Activated naive CD4-positive, alpha-beta T cell treated with anti-CD3 and anti-CD28 coated beads, Interleukin-2, amount 50 U/mL, for 24 hours (primary cell): ENCODE results near the gene KLHL3.

Experiments
- H3K27ac Mint-ChIP-seq: one replicate; pipeline ENCODE4 v1.8.0; 2021; ENCODE audit warnings: mild to moderate bottlenecking, mixed read lengths
- H3K27me3 Mint-ChIP-seq: one replicate; pipeline ENCODE4 v1.8.0; 2021; ENCODE audit warnings: mixed read lengths
- H3K36me3 Mint-ChIP-seq: one replicate; pipeline ENCODE4 v1.8.0; 2021; ENCODE audit warnings: mixed read lengths
- H3K4me1 Mint-ChIP-seq: one replicate; pipeline ENCODE4 v1.8.0; 2021; ENCODE audit warnings: mixed read lengths
- H3K4me3 Mint-ChIP-seq: one replicate; pipeline ENCODE4 v1.8.0; 2021; ENCODE audit warnings: mild to moderate bottlenecking, mixed read lengths
- H3K9me3 Mint-ChIP-seq: one replicate; pipeline ENCODE4 v1.8.0; 2021; ENCODE audit warnings: mixed read lengths

Gene KLHL3

DNA sequence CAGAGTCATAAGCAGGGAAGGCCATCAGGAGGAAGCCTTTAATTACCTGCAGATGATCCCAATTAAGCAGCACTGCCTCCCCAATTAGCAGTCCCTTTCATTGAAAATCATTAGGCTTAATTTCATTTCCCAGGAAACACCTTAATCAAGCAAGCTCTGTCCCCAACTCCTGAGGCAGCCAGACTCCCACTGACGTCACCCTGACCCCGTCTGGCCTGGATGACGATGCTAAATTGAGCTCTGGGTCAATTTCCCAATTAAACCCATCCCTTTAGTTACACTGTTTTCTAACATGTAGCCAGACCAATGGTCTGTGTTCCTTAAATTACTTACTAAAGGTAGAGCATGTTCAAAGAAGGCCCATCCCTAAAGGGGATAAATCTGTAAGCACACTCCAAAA, 152.8 kb downstream of the KLHL3 start:
- Mint-ChIP-seq H3K27me3 (peaks cover 7% of the 10 kb centered on the region), H3K4me1 (no peaks in the 10 kb centered on the region), H3K36me3 (no peaks in the 10 kb centered on the region), H3K4me3 (no peak overlapping the region), H3K9me3 (no peaks in the 10 kb centered on the region), H3K27ac (no peak overlapping the region)

DNA sequence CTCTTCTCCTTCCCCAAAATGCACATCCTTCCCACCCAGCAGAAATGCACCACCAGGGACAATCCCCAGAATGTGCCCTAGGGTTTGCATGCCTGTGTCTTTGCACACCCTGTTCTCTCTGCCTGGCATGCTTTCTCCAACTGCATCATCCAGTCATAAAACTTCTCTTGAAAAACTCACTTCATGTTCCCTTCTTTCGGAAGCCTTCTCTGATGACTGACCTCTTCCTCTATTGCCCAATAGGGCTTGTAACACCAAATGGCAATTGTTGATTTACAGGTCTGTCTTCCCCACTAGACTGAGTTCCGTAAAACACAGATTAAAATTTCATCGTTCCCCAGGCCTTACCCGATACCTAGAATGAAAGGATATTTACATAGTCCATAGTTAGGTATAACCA, 153.7 kb downstream of the KLHL3 start:
- Mint-ChIP-seq H3K9me3 (no peaks in the 10 kb centered on the region), H3K36me3 (no peaks in the 10 kb centered on the region), H3K27ac (no peak overlapping the region), H3K4me1 (no peaks in the 10 kb centered on the region), H3K27me3 (peaks cover 3% of the 10 kb centered on the region), H3K4me3 (no peak overlapping the region)

DNA sequence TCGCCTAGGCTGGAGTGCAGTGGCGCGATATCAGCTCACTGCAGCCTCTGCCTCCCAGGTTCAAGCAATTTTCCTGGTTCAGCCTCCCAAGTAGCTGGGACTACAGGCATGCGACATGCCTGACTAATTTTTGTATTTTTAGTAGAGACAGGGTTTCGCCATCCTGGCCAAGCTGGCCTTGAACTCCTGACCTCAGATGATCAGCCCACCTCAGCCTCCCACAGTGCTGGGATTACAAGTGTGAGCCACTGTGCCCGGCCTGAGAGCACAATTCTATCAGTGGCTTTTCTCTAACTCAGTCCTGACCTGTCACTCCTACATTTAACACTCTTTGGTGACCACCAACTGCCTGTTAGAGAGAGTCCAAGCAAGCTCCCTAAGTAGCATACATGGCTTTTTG, 154.1 kb downstream of the KLHL3 start:
- no peaks in the 10 kb centered on the region for H3K4me1 Mint-ChIP-seq
- H3K36me3 Mint-ChIP-seq, result no peaks in the 10 kb centered on the region
- H3K9me3 Mint-ChIP-seq, result no peaks in the 10 kb centered on the region
- H3K27me3 Mint-ChIP-seq, result peaks cover 2% of the 10 kb centered on the region
- no peak overlapping the region for H3K4me3 Mint-ChIP-seq
- no peak overlapping the region for H3K27ac Mint-ChIP-seq

GRCh38 chr5:137580030-137580429, 155.9 kb downstream of the KLHL3 start:
- no peaks in the 10 kb centered on the region for H3K9me3 Mint-ChIP-seq
- no peaks in the 10 kb centered on the region for H3K36me3 Mint-ChIP-seq
- H3K27me3 Mint-ChIP-seq, result peaks cover 2% of the 10 kb centered on the region
- no peak overlapping the region for H3K27ac Mint-ChIP-seq
- no peak overlapping the region for H3K4me3 Mint-ChIP-seq
- H3K4me1 Mint-ChIP-seq, result no peaks in the 10 kb centered on the region

DNA sequence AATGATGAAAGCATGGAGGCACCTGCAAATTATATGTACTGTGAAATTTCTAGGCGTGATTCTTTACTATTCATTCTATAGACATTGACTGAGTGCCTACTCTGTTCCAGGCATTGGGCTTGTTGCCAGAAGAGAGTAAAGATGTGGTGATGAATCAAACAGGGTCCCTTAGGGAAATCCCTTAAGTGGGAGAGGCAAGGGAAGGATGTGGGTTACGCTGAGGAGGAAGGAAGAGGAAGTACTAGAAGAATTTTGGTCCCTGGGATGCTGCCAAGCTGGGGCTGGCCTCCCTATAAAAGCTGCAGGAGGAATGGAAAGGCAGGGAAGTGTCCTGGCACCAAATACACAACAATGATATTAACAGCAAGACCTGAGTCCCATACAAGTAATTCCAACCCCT, 160.0 kb downstream of the KLHL3 start:
- H3K27ac Mint-ChIP-seq, result no peak overlapping the region
- no peak overlapping the region for H3K4me3 Mint-ChIP-seq
- H3K4me1 Mint-ChIP-seq, result no peaks in the 10 kb centered on the region
- no peaks in the 10 kb centered on the region for H3K9me3 Mint-ChIP-seq
- H3K27me3 Mint-ChIP-seq, result peaks cover 8% of the 10 kb centered on the region
- H3K36me3 Mint-ChIP-seq, result no peaks in the 10 kb centered on the region

- Mint-ChIP-seq H3K27ac (no peak overlapping the region), H3K9me3 (no peaks in the 10 kb centered on the region), H3K4me1 (no peaks in the 10 kb centered on the region), H3K4me3 (no peak overlapping the region), H3K27me3 (peaks cover 11% of the 10 kb centered on the region), H3K36me3 (no peaks in the 10 kb centered on the region)
Measured at GRCh38 chr5:137575211-137575610, 160.7 kb downstream of the KLHL3 start.

DNA sequence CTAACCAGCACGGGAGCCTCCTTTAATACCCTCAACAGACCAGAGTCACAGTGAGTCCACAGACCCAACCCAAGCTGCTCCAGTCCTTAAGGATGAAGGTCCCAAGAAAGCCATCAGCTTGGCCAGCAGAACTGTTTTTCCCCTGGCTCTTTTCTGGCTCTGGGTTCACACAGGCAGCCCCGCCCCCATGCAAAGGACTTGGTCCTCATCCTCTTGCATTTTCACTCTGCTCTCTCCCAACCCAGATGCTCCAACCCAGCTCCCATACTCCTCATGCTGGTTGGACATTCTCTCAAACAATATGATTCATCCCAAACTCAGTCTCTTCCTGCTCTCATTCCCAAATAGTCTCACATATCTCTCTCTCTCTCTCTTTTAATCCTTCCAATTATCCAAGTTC, 162.5 kb downstream of the KLHL3 start:
- peaks cover 13% of the 10 kb centered on the region for H3K27me3 Mint-ChIP-seq

DNA sequence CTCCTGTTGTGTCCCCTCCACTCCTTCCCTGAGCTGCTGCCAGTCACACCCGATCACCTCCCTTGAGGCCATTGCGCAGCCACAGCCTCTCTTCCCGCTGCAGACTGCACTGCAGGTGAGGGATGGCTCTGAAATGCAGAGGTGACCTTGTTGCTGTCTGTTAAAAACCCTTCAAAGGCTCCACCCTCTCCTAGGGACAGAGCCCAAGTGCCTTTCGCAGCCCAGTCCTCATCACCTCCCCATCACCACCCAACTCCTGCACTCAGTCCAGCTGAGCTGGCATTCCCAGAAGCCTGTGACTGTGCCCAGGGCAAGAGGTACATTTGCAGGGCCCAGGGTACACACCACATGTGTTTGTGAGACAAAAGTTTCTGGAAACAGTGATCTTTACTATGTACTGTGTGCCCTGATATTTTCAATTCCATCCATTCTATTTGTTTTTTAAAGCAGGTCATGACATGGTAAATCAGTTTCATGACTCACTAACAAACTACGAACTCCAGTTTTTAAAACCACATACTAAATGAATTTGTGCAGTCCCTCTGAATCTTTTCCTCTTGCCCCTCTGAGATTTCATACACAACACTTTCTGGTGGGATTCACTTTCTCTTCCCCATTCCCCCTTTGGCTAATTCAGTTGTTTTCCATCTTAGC, 163.7 kb downstream of the KLHL3 start:
- no peaks in the 10 kb centered on the region for H3K4me1 Mint-ChIP-seq
- H3K27ac Mint-ChIP-seq, result no peak overlapping the region
- peaks cover 13% of the 10 kb centered on the region for H3K27me3 Mint-ChIP-seq
- H3K9me3 Mint-ChIP-seq, result no peaks in the 10 kb centered on the region
- no peak overlapping the region for H3K4me3 Mint-ChIP-seq
- no peaks in the 10 kb centered on the region for H3K36me3 Mint-ChIP-seq

More for the DNA sequence above, 162.5 kb downstream of the KLHL3 start:
- no peak overlapping the region for H3K4me3 Mint-ChIP-seq
- H3K36me3 Mint-ChIP-seq, result no peaks in the 10 kb centered on the region
- no peaks in the 10 kb centered on the region for H3K9me3 Mint-ChIP-seq
- no peaks in the 10 kb centered on the region for H3K4me1 Mint-ChIP-seq
- no peak overlapping the region for H3K27ac Mint-ChIP-seq

GRCh38 chr5:137570070-137570469, 165.8 kb downstream of the KLHL3 start:
- H3K27me3 Mint-ChIP-seq, result peaks cover 22% of the 10 kb centered on the region
- no peaks in the 10 kb centered on the region for H3K4me1 Mint-ChIP-seq
- H3K27ac Mint-ChIP-seq, result no peak overlapping the region
- H3K9me3 Mint-ChIP-seq, result no peaks in the 10 kb centered on the region
- no peak overlapping the region for H3K4me3 Mint-ChIP-seq
- no peaks in the 10 kb centered on the region for H3K36me3 Mint-ChIP-seq
